CD14-positive monocyte (primary cell): Measurements from ENCODE around the gene LPCAT3. TPM values are rescaled to one million over a fixed set of nuclear protein-coding genes. Genes with fewer than 3 reads are reported as not detected.

Experiments used
- DNase-seq, 3 donors: peaks; one replicate each; pipeline ENCODE4 v3.0.0-alpha.2; 2011 to 2022
- H2AFZ ChIP-seq: 2 replicates; pipeline ENCODE4 v1.6.0; 2012; ENCODE audit warnings: mild to moderate bottlenecking, low read depth, low read length, inconsistent platforms; ENCODE audit not compliant: insufficient read depth, poor library complexity, severe bottlenecking
- H3K27ac ChIP-seq, 2 donors: 1 replicate in 1 of 2; 2 replicates in 1 of 2; pipeline ENCODE4 v1.5.1; 2012 to 2013; ENCODE audit warnings: low read length in 2 of 2, control low read depth in 1 of 2, inconsistent platforms in 1 of 2, low read depth in 1 of 2, mild to moderate bottlenecking in 1 of 2
- H3K27me3 ChIP-seq, 2 donors: one replicate each; pipeline versions ENCODE4 v1.6.0 to v1.6.1; 2011 to 2013; ENCODE audit warnings: low read length in 2 of 2; ENCODE audit not compliant: control insufficient read depth in 2 of 2, insufficient read depth in 2 of 2
- H3K36me3 ChIP-seq, 2 donors: replicated peaks in 1 of 2; 1 replicate in 1 of 2; 2 replicates in 1 of 2; pipeline versions ENCODE4 v1.5.1 to v1.6.1; 2012 to 2013; ENCODE audit warnings: low read length in 2 of 2, control low read depth in 1 of 2, inconsistent platforms in 1 of 2, mild to moderate bottlenecking in 1 of 2; ENCODE audit not compliant: insufficient read depth in 2 of 2, control insufficient read depth in 1 of 2
- H3K4me1 ChIP-seq, 2 donors: 1 replicate in 1 of 2; 2 replicates in 1 of 2; pipeline versions ENCODE4 v1.5.1 to v1.6.1; 2012 to 2013; ENCODE audit warnings: low read length in 2 of 2, control low read depth in 1 of 2, inconsistent platforms in 1 of 2, mild to moderate bottlenecking in 1 of 2, moderate library complexity in 1 of 2; ENCODE audit not compliant: insufficient read depth in 2 of 2, control insufficient read depth in 1 of 2
- H3K4me2 ChIP-seq: replicated peaks from 2 replicates; pipeline ENCODE3; 2012; ENCODE audit warnings: low read length, moderate library complexity, mild to moderate bottlenecking; ENCODE audit not compliant: poor library complexity, severe bottlenecking; ENCODE audit errors: extremely low read depth
- H3K4me3 ChIP-seq, 3 experiments: fragments of 200-600 bp in 1 of 3; sonication (generic) in 1 of 3; replicated peaks in 1 of 3; 1 replicate in 2 of 3; 2 replicates in 1 of 3; pipeline ENCODE4 v1.5.1; 2011 to 2013; ENCODE audit warnings: low read length in 3 of 3, mild to moderate bottlenecking in 3 of 3, control low read depth in 2 of 3, low read depth in 2 of 3, inconsistent platforms in 1 of 3, moderate library complexity in 1 of 3
- H3K79me2 ChIP-seq: 2 replicates; pipeline ENCODE4 v1.6.0; 2012; ENCODE audit warnings: mild to moderate bottlenecking, control low read depth, inconsistent platforms, low read length, moderate library complexity; ENCODE audit not compliant: insufficient read depth
- H3K9ac ChIP-seq: 2 replicates; pipeline ENCODE4 v1.6.0; 2017; ENCODE audit warnings: low read length, mild to moderate bottlenecking; ENCODE audit not compliant: insufficient read depth, poor library complexity, severe bottlenecking
- H3K9me3 ChIP-seq, 2 donors: replicated peaks in 1 of 2; 1 replicate in 1 of 2; 2 replicates in 1 of 2; pipeline versions ENCODE4 v1.5.1 to v1.6.1; 2012 to 2013; ENCODE audit warnings: low read length in 2 of 2, control low read depth in 1 of 2; ENCODE audit not compliant: control insufficient read depth in 1 of 2, insufficient read depth in 1 of 2
- H4K20me1 ChIP-seq: 2 replicates; pipeline ENCODE4 v1.6.0; 2012; ENCODE audit warnings: mild to moderate bottlenecking, low read length, control low read depth, moderate library complexity; ENCODE audit not compliant: insufficient read depth
- H3K27ac Mint-ChIP-seq, 7 donors: one replicate each; pipeline ENCODE4 v1.8.0; 2020; ENCODE audit warnings: mild to moderate bottlenecking in 7 of 7, mixed read lengths in 7 of 7, moderate library complexity in 6 of 7, inconsistent platforms in 2 of 7
- H3K27me3 Mint-ChIP-seq, 3 donors: one replicate each; pipeline ENCODE4 v1.8.0; 2021 to 2022; ENCODE audit warnings: low read depth in 3 of 3, mild to moderate bottlenecking in 3 of 3, mixed read lengths in 3 of 3, moderate library complexity in 3 of 3, inconsistent platforms in 1 of 3
- H3K36me3 Mint-ChIP-seq, 2 donors: one replicate each; pipeline ENCODE4 v1.8.0; 2020; ENCODE audit warnings: mixed read lengths in 2 of 2, inconsistent platforms in 1 of 2, mild to moderate bottlenecking in 1 of 2
- H3K4me1 Mint-ChIP-seq: one replicate; pipeline ENCODE4 v1.8.0; 2020; ENCODE audit warnings: mild to moderate bottlenecking, mixed read lengths
- H3K4me3 Mint-ChIP-seq, 2 donors: one replicate each; pipeline ENCODE4 v1.8.0; 2020; ENCODE audit warnings: mild to moderate bottlenecking in 2 of 2, mixed read lengths in 2 of 2, moderate library complexity in 1 of 2
- H3K9me3 Mint-ChIP-seq, 7 donors: one replicate each; pipeline ENCODE4 v1.8.0; 2020 to 2022; ENCODE audit warnings: mixed read lengths in 7 of 7, mild to moderate bottlenecking in 6 of 7, moderate library complexity in 6 of 7, inconsistent platforms in 2 of 7
- WGBS: methylation state at CpG from one replicate; pipeline ENCODE4 v1.1.5; 2013; ENCODE audit warnings: missing lambda C conversion rate; ENCODE audit not compliant: insufficient coverage; 5-methylcytosine and 5-hydroxymethylcytosine counted together
- intact Hi-C, 2 donors: fragments of 100-400 bp; cut with micrococcal nuclease; formaldehyde crosslinking; loops; one replicate each; pipeline versions ENCODE4 v1.15.0 to v1.15.1; 2023
- polyA plus RNA-seq, 3 donors: library from polyadenylated mRNA; depleted of rRNA in 1 of 3; unstranded in 2 of 3; stranded (reverse) in 1 of 3; fragments of 300-500 nt in 2 of 3; fragments of >200 nt in 1 of 3; fragmentation: Illumina TruSeq in 2 of 3; gene quantifications; 1 replicate in 2 of 3; 2 replicates in 1 of 3; pipeline ENCODE4 v1.2.3, GENCODE V29; 2012 to 2021
- TF ChIP-seq, protein P1 (sequence below): fragments of 200-600 bp; IDR thresholded peaks from one replicate; pipeline ENCODE4 v1.8.0; 2022; ENCODE audit warnings: antibody characterized with exemption, mild to moderate bottlenecking

LPCAT3 gene
- polyA plus RNA-seq, 3 donors, result 50.9 to 62.7 (median 54.1) TPM

DNA sequence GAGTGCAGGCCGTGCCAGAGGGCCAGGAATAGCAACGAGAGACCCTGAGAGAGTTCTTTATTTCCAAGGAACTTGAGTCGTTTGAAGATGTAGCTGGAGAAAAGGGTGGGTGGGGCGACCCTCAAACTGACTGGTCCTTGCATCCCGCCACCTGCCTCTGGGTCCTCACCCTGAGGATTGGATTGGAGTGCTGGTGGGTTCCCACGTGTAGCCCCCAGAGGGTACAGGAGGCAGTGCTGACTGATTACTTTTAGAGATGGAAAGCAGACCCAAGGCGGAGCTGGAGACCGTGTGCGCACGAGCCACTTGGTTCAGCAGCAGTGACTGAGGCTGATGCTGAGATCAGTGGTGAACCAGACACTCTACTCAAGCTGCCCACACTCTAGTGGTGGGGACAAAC is 40.6 kb downstream of the LPCAT3 start:
- Mint-ChIP-seq H3K27me3 (no peaks in the 10 kb centered on the region), H3K4me3 (no peak overlapping the region), H3K36me3 (peaks cover 83 to 92% of the 10 kb centered on the region in 2 donors), H3K4me1 (peaks cover 2% of the 10 kb centered on the region), H3K9me3 (no peaks in the 10 kb centered on the region), H3K27ac (peak overlapping the region in 3 of 7 donors; percentile 42 to 55 (median 51))
- Histone ChIP-seq H3K9me3 (no peaks in the 10 kb centered on the region), H3K4me1 (no peaks in the 10 kb centered on the region), H3K4me3 (no peak overlapping the region), H3K27ac (no peak overlapping the region), H4K20me1 (no peaks in the 10 kb centered on the region), H3K9ac (no peak overlapping the region), H3K79me2 (peaks cover 5% of the 10 kb centered on the region), H2AFZ (no peak overlapping the region), H3K4me2 (no peak overlapping the region), H3K36me3 (peaks cover 87 to 89% of the 10 kb centered on the region in 2 donors), H3K27me3 (no peaks in the 10 kb centered on the region)
- TF ChIP-seq, protein P1, sequence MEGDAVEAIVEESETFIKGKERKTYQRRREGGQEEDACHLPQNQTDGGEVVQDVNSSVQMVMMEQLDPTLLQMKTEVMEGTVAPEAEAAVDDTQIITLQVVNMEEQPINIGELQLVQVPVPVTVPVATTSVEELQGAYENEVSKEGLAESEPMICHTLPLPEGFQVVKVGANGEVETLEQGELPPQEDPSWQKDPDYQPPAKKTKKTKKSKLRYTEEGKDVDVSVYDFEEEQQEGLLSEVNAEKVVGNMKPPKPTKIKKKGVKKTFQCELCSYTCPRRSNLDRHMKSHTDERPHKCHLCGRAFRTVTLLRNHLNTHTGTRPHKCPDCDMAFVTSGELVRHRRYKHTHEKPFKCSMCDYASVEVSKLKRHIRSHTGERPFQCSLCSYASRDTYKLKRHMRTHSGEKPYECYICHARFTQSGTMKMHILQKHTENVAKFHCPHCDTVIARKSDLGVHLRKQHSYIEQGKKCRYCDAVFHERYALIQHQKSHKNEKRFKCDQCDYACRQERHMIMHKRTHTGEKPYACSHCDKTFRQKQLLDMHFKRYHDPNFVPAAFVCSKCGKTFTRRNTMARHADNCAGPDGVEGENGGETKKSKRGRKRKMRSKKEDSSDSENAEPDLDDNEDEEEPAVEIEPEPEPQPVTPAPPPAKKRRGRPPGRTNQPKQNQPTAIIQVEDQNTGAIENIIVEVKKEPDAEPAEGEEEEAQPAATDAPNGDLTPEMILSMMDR, result no peak
- no peak for DNase-seq
- 91% methylated on average over 7 of the region's 10 CpGs for WGBS
- intact Hi-C loops, result no loop called here

DNA sequence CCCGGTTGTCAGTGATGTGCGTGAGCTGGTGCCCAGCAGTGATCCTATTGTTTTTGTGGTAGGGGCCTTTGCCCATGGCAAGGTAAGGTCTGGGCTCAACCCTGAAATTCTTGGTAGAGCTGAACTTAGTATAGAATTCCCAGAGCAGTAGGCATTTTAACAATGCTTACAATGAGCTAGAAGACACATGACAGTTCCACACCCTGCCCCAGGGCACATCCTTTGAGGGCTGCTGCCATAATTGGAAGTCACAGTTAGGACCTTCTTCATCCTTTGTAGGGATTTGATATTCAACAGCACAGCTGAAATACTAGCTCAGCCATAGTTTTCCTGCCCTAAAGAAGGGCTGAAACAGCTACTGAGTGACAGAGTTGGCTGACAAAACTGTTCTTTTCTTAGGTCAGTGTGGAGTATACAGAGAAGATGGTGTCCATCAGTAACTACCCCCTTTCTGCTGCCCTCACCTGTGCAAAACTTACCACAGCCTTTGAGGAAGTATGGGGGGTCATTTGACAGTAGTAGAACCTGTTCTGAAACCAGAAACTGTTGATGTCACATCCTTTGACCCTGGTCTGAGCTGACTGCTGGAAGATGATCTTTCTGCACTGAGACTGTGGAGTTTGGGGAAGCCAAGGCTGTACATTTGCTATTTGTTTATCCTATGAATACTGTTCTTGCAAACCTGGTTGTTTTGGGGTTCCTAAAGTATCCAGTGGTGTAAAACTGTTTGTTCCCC is 42.8 kb downstream of the LPCAT3 start:
- Histone ChIP-seq H3K4me3 (no peak overlapping the region), H3K9ac (no peak overlapping the region), H4K20me1 (no peaks in the 10 kb centered on the region), H3K27me3 (no peaks in the 10 kb centered on the region), H3K4me1 (peaks cover 7 to 12% of the 10 kb centered on the region in 2 donors), H3K9me3 (no peaks in the 10 kb centered on the region), H2AFZ (no peak overlapping the region), H3K4me2 (no peak overlapping the region), H3K79me2 (peaks cover 25% of the 10 kb centered on the region), H3K36me3 (peaks cover 67% of the 10 kb centered on the region in 2 donors), H3K27ac (no peak overlapping the region)
- H3K4me3 Mint-ChIP-seq, result no peak overlapping the region
- H3K27me3 Mint-ChIP-seq, result peaks cover 0 to 3% (median 0%) of the 10 kb centered on the region in 3 donors
- intact Hi-C loops, result no loop called here
- TF ChIP-seq, protein P1, result no peak
- H3K27ac Mint-ChIP-seq, result peak overlapping the region in 2 of 7 donors; percentile 40 to 50
- WGBS, result 100% methylated on average over 1 of the region's 2 CpGs
- H3K9me3 Mint-ChIP-seq, result no peaks in the 10 kb centered on the region
- peaks cover 13% of the 10 kb centered on the region for H3K4me1 Mint-ChIP-seq
- no peak for DNase-seq
- peaks cover 63 to 70% of the 10 kb centered on the region in 2 donors for H3K36me3 Mint-ChIP-seq
